CD4-positive, alpha-beta T cell (primary cell): ENCODE data around the gene WDFY4. TPM values are rescaled to one million over a fixed set of nuclear protein-coding genes. Genes with fewer than 3 reads are reported as not detected.

Source experiments
- ATAC-seq: fragments of 200-7000 bp; cut with Tn5 transposase; one replicate; pipeline ENCODE4 v1.10.0; 2022; ENCODE audit warnings: mild to moderate bottlenecking; ENCODE audit not compliant: poor library complexity
- CTCF ChIA-PET: fragments of 350-600 bp; sonication (Branson Sonifier 250); formaldehyde crosslinking; loops from one replicate; lab custom pipeline; 2021; ENCODE audit warnings: antibody characterized with exemption, inconsistent platforms; lab: Charles Lee
- POLR2A ChIA-PET: fragments of 350-600 bp; sonication (Branson Sonifier 250); formaldehyde crosslinking; loops from one replicate; lab custom pipeline; 2021; ENCODE audit warnings: antibody characterized with exemption, inconsistent platforms; lab: Charles Lee
- DNase-seq, 14 experiments: peaks; one replicate each; pipeline ENCODE4 v3.0.0-alpha.2; 2013 to 2020; ENCODE audit warnings: mixed read lengths in 2 of 14
- H3K27ac ChIP-seq, 2 donors: one replicate each; pipeline versions ENCODE4 v1.5.1 to v1.7.0; 2013; ENCODE audit warnings: low read length in 2 of 2, low read depth in 1 of 2, mild to moderate bottlenecking in 1 of 2
- H3K27me3 ChIP-seq, 2 experiments: 1 replicate in 1 of 2; 2 replicates in 1 of 2; pipeline versions ENCODE4 v1.6.1 to v1.7.0; 2013; ENCODE audit warnings: low read length in 2 of 2, control low read depth in 1 of 2, mild to moderate bottlenecking in 1 of 2, moderate library complexity in 1 of 2; ENCODE audit not compliant: insufficient read depth in 2 of 2, control insufficient read depth in 1 of 2
- H3K36me3 ChIP-seq: one replicate; pipeline ENCODE4 v1.6.1; 2013; ENCODE audit warnings: low read length, control low read depth; ENCODE audit not compliant: insufficient read depth
- H3K4me1 ChIP-seq: one replicate; pipeline ENCODE4 v1.6.1; 2013; ENCODE audit warnings: low read length, control low read depth; ENCODE audit not compliant: insufficient read depth
- H3K4me3 ChIP-seq: one replicate; pipeline ENCODE4 v1.5.1; 2013; ENCODE audit warnings: mild to moderate bottlenecking, low read length, moderate library complexity
- H3K9me3 ChIP-seq, 2 experiments: 1 replicate in 1 of 2; 2 replicates in 1 of 2; pipeline versions ENCODE4 v1.6.1 to v1.7.0; 2013; ENCODE audit warnings: low read length in 2 of 2, mild to moderate bottlenecking in 2 of 2, control low read depth in 1 of 2, moderate library complexity in 1 of 2; ENCODE audit not compliant: control insufficient read depth in 1 of 2, insufficient read depth in 1 of 2
- H3K27ac Mint-ChIP-seq: one replicate; pipeline ENCODE4 v1.8.0; 2020; ENCODE audit warnings: mixed read lengths
- H3K27me3 Mint-ChIP-seq: one replicate; pipeline ENCODE4 v1.8.0; 2021; ENCODE audit warnings: mixed read lengths
- H3K36me3 Mint-ChIP-seq: one replicate; pipeline ENCODE4 v1.8.0; 2021; ENCODE audit warnings: low read depth, mixed read lengths
- H3K4me1 Mint-ChIP-seq: one replicate; pipeline ENCODE4 v1.8.0; 2021; ENCODE audit warnings: low read depth, mixed read lengths
- H3K4me3 Mint-ChIP-seq: one replicate; pipeline ENCODE4 v1.8.0; 2020; ENCODE audit warnings: mild to moderate bottlenecking, mixed read lengths
- H3K9me3 Mint-ChIP-seq: one replicate; pipeline ENCODE4 v1.8.0; 2020; ENCODE audit warnings: mixed read lengths
- intact Hi-C, 2 experiments: fragments of 100-400 bp; cut with DNase I in 1 of 2; cut with micrococcal nuclease in 1 of 2; formaldehyde crosslinking; loops; one replicate each; pipeline versions ENCODE4 v1.15.1 to v1.9.0; 2023 to 2025; cut with DNase I, micrococcal nuclease
- total RNA-seq, 174 experiments: library from RNA in 2 of 174; stranded (reverse) in 2 of 174; gene quantifications; one replicate each; pipeline ENCODE4 v1.2.3 and lab custom pipeline; 2021 to 2026
- TF ChIP-seq, protein P1 (sequence below): fragments of 200-600 bp; IDR thresholded peaks from one replicate; pipeline ENCODE4 v1.8.0; 2022; ENCODE audit warnings: antibody characterized with exemption, mild to moderate bottlenecking

Gene WDFY4
- total RNA-seq, 2 experiments from 2014 or later: 1.3 to 2.5 TPM

DNA sequence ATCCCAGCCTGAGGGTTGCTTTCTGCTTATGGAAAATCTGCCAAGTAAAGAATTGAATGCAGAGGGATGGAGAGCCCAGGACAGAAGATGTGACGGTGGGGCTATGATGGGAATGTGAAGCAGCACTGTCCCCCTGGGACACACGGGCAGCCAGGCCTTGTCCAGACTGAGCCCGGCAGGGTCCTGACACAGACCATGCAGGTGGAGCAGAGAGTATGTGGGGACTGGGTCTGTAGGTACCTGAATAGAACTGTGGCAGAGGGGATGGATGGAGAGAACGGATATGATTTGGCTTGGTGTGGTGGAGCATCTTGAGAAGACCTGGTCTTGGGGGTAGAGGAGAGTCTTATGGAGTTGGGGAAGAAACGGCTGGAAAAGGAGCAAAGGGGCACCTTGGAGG is 255.7 kb downstream of the WDFY4 start:
- no peak for DNase-seq
- no peaks in the 10 kb centered on the region for H3K4me1 Mint-ChIP-seq
- Histone ChIP-seq H3K27ac (no peak overlapping the region), H3K27me3 (no peaks in the 10 kb centered on the region), H3K4me3 (no peak overlapping the region), H3K4me1 (no peaks in the 10 kb centered on the region), H3K36me3 (no peaks in the 10 kb centered on the region), H3K9me3 (no peaks in the 10 kb centered on the region)
- ATAC-seq: no peak
- TF ChIP-seq, protein P1, sequence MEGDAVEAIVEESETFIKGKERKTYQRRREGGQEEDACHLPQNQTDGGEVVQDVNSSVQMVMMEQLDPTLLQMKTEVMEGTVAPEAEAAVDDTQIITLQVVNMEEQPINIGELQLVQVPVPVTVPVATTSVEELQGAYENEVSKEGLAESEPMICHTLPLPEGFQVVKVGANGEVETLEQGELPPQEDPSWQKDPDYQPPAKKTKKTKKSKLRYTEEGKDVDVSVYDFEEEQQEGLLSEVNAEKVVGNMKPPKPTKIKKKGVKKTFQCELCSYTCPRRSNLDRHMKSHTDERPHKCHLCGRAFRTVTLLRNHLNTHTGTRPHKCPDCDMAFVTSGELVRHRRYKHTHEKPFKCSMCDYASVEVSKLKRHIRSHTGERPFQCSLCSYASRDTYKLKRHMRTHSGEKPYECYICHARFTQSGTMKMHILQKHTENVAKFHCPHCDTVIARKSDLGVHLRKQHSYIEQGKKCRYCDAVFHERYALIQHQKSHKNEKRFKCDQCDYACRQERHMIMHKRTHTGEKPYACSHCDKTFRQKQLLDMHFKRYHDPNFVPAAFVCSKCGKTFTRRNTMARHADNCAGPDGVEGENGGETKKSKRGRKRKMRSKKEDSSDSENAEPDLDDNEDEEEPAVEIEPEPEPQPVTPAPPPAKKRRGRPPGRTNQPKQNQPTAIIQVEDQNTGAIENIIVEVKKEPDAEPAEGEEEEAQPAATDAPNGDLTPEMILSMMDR: no peak
- H3K36me3 Mint-ChIP-seq: no peaks in the 10 kb centered on the region
- H3K4me3 Mint-ChIP-seq: no peak overlapping the region
- intact Hi-C loops: no loop called here
- POLR2A ChIA-PET: no interaction called here
- no peak overlapping the region for H3K27ac Mint-ChIP-seq
- CTCF ChIA-PET: no interaction called here
- no peaks in the 10 kb centered on the region for H3K27me3 Mint-ChIP-seq
- H3K9me3 Mint-ChIP-seq: no peaks in the 10 kb centered on the region

DNA sequence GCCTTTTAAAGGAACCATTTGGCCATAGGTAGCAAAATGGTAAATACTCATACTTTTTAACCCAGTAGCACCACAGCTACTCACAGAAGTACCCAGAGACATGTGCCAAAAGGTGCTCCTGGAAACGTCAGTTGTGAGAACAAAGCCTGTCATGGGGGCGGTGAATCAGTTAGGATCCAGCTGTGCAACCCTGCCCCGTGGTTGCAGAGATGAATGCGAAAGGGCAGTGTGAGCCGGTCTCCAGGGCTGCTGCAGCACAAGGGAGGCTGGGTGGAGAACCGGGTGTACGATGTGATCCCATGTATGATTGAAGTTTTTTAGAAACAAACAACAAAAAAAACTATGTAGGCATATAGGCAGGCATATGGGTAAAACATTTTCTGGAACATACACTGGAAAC is 256.3 kb downstream of the WDFY4 start:
- Histone ChIP-seq H3K36me3 (no peaks in the 10 kb centered on the region), H3K27me3 (no peaks in the 10 kb centered on the region), H3K4me1 (no peaks in the 10 kb centered on the region), H3K4me3 (no peak overlapping the region), H3K9me3 (no peaks in the 10 kb centered on the region), H3K27ac (no peak overlapping the region)
- ChIA-PET POLR2A (no interaction called here), CTCF (no interaction called here)
- DNase-seq (no peak), ATAC-seq (no peak)
- Mint-ChIP-seq H3K4me1 (no peaks in the 10 kb centered on the region), H3K9me3 (no peaks in the 10 kb centered on the region), H3K36me3 (no peaks in the 10 kb centered on the region), H3K4me3 (no peak overlapping the region), H3K27me3 (no peaks in the 10 kb centered on the region), H3K27ac (no peak overlapping the region)
- TF ChIP-seq, protein P1: no peak
- intact Hi-C loops: no loop called here

DNA sequence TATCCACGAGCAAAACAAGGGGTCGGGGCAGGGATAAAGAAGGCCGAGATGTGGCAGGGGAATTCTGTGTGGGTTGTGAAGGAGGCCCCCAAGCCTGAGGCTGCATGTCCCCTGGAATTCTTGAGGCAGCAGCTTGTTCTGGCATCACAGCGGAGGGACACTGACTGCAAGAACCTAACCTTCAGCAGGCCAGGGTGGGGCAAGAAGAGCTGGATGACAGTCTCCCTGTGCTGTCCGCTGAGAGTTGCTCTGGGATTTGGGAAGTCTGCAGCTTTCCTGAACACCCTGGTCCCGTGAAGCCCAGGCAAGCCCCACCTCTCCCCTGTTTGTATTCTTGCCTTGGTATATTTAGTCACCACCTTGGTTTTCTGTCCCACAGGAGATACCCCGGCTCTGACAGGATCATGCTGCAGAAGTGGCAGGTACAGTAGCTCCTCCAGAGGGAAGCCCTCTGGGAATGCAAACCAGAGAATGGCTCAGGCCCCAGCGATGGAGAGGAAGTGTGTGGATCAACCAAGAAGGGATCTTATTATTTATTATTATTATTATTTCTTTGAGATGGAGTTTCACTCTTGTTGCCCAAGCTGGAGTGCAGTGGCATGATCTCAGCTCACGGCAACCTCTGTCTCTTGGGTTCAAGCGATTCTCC is 256.9 kb downstream of the WDFY4 start:
- Histone ChIP-seq H3K9me3 (no peaks in the 10 kb centered on the region), H3K27me3 (no peaks in the 10 kb centered on the region), H3K4me1 (no peaks in the 10 kb centered on the region), H3K36me3 (no peaks in the 10 kb centered on the region), H3K4me3 (no peak overlapping the region), H3K27ac (no peak overlapping the region)
- ChIA-PET POLR2A (no interaction called here), CTCF (no interaction called here)
- Mint-ChIP-seq H3K36me3 (no peaks in the 10 kb centered on the region), H3K9me3 (no peaks in the 10 kb centered on the region), H3K4me3 (no peak overlapping the region), H3K4me1 (no peaks in the 10 kb centered on the region), H3K27ac (no peak overlapping the region), H3K27me3 (no peaks in the 10 kb centered on the region)
- TF ChIP-seq, protein P1: no peak
- intact Hi-C loops: no loop called here
- ATAC-seq: no peak
- no peak for DNase-seq
